DMS53 treated with DMSO at 0.1 percent for 48 hours (cell line): ENCODE data around the gene CALM3.
"Not testable (repeated sequence)": the region's sequence is repeated elsewhere in the genome, so short reads cannot be mapped to it uniquely, and the experiment has no call there.

ENCODE experiments used
- DNase-seq: peaks from one replicate; lab custom pipeline; 2025; ENCODE audit not compliant: unreplicated experiment; lab: John Stamatoyannopoulos, UW

CALM3 gene

DNA sequence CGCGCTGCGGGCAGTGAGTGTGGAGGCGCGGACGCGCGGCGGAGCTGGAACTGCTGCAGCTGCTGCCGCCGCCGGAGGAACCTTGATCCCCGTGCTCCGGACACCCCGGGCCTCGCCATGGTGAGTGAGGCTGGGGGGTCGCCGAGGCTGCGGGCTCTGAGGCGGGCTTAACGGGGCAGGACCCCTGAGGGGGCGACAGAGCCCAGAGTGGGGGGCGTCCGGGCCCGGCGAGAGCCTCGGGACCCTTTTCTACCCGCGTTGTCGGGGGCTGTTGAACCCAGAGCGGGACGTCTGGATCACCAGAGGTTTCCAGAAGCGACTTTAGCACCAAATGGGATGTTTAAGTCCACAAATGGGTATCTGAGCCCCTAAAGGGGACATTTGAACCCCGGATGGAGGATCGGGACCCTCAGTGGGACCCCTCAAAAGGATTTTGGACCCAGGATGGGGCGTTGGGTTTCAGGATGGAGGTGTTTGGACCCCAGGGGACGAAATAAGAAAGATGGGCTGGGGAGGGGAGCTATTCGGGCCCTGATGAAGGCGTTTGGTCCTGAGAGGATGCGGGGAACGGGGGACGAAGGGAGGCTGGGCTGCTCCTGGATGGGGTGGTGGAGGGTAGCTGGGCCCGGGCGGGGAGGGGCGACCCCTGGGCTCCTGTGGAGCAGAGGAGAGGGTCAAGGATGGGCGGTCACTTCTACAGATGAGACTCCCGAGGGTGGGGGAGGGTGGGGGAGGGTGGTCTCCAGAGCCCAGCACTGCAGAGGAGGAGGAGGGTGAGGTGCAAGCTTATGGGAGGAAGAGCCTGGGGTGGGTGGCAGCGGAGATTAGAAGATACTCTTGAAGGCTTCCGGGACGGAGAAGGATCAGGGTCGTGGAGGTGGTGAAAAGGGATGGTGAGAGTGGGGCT lies at the start of gene CALM3:
Gene CALM3, plus strand, starts transcription at position 13 of the 907 bp plus-strand sequence. Its CDS starts 105 bp downstream, at position 118.
- no peak for DNase-seq

DNA sequence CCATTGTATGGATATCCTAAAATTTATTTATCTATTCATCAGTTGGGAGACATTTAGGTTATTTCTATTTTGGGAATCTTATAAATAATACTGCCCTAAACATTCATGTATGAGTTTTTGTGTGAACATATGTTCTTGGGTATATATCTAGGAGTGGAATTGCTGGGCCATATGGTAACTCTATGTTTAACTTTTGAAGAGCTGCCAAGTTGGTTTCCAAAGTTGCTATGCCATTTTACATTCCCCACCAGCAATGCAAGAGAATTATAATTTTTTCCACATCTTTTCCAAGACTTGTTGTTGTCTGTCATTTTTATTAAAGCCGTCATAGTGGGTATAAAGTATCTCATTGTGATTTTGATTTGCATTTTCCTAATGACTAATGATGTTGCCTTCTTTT lies 48.2 kb upstream of the CALM3 start:
- DNase-seq, result no peak

DNA sequence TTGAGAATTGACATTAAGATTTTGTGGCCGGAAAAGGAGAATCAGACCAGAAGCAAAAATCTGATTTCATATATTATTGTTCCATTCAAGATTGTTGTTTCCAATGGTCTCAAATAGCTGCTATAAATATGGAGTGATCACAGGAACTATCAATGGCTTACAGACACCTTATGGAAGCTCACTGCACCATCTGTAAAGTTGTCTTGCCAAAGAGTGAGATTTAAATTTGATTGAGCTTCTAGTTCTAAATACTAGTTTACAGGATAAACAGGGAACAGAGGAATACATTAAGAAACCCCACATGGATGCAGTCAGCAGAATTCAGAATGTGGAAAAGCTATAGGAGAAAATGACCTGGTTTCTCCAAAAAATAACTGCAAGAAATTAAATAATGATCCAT lies 47.0 kb upstream of the CALM3 start:
- DNase-seq, result no peak

DNA sequence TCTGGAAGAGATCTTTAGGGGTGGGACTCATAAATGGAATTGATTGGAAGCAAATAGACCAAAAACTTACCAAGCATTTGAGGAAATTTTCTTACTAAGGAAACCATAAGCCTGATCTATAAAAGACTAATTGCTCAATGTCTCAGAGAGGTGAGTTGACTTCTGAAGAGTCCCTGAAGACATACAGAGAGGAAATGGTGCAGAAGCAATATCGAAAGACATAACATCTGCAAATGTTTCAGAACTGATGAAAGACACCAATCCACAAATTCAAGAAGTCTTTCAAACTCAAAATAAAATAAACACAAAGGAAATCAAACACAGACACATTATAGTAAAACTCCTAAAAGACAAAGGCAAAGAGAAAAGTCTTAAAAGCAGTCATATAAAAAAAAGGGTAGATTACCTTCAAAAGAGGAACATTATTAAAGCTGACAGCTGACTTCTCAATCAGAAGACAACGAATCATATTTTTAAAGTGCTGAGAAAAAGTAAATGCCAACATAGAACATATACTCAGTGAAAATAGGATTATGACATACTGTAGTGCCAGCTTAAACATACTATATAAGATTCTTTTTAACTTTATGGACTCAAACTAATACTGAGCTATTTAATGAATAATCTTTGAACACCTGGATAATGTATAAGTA lies 45.4 kb upstream of the CALM3 start:
- DNase-seq, result no peak

DNA sequence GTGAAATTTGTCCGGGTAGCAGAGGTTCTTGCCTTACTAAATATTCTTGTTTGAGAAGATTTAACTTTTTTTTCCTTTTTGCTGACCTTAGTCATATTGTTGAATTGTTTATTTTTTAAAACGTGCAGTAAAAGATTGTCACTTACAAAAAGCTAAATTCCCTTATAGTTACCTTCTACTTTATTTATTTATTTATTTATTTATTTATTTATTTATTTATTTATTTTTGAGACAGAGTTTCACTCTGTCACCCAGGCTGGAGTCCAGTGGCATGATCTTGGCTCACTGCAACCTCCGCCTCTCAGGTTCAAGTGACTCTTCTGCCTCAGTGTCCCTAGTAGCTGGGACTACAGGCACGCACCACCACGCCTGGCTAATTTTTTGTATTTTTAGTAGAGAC lies 44.7 kb upstream of the CALM3 start:
- not testable (repeated sequence) for DNase-seq

DNA sequence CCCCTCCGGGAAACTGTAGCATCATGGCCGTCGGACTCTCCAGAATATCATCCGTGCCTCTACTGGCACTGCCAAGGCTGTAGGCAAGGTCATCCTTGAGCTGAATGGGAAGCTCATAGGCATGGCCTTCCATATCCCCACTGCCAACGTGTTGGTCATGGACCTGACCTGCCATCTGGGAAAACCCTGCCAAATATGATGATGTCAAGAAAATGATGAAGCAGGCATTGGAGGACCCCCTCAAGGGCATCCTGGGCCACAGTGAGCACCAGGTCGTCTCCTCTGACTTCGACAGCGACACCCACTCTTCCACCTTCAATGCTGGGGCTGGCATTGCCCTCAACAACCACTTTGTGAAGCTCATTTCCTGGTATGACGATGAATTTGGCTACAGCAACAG lies 41.9 kb upstream of the CALM3 start:
- no peak for DNase-seq

DNA sequence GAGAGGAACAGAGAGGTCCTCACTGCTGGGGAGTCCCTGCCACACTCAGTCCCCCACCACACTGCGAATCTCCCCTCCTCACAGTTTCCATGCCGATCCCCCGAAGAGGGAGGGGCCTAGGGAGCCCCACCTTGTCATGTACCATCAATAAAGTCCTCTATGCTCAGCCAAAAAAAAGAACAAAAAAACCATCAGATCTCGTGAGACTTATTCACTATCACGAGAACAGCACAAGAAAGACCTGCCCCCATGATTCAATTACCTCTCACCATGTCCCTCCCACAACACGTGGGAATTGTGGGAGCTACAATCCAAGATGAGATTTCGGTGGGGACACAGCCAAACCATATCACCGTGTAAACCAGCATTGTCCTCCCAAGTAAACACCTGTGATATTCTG lies 41.5 kb upstream of the CALM3 start:
- not testable (repeated sequence) for DNase-seq

DNA sequence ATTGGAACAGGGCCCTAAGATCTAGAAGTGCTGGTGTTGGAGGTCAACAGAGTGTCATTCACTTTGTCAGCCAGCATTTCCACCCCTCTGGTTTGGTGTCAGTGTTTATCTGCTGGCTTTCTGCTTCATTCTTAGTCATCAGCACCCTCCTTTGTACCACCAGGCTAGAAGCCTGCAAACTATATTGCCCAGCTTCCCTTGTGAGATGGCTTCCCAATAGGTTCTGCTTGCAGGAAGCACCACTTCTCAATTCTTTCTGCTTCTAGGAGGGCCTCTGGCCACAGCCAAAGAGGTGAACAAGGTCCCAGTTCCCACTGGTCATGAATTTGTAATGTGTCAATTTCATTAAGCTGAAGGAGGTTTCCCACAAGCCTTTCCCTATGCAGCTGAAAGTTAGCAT lies 36.4 kb upstream of the CALM3 start:
- DNase-seq, result no peak

DNA sequence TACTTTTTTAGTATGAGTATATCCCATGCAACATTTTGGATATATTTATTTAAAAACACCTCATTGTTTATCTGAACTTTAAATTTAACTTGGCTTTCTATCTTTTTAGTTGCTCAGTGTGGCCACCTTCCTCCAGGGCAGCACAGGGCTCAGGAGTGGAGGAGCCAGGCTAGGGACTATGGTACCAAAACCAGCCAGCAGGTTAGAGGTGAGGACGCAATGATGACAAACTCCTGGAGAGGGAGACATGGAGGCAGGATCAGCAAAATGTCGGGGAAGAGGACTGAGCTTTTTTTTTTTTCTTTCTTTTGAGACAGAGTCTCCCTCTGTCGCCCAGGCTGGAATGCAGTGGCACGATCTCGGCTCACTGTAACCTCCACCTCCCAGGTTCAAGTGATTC lies 29.6 kb upstream of the CALM3 start:
- peak; percentile 39 for DNase-seq

DNA sequence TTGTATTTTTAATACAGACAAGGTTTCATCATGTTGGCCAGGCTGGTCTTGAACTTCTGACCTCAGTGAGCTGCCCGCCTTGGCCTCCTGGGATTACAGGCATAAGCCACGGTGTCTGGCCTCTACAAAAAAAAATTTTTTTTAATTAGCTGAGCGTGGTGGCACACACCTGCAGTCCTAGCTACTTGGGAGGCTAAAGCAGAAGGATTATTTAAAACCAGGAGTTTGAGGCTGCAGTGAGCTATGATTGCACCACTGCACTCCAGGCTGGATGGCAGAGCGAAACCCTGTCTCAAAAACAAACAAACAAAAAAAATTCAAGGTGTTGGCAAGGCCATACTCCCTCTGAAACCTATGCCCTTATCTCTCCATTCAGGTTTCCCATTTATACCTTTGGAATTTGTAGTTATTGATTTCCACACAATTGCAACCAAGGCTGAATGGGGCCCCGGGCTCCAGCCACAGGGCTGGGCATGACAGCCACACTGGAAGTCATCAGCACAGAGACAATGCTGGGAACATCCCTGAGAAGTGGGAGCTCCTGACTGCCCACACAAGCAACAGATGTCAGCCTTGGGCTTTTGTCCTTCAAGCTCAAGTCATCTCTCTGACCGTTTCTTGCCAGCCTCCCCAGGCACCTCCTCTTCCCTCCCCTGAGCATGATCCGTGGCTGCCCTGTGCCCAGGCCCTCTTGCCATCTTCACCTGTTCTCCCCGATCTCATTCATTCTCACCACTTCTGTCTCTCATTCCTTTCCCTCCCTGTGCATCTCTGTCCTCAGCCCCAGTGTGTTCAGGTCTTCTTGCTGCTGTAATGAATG lies 27.2 kb upstream of the CALM3 start:
- no peak for DNase-seq

DNA sequence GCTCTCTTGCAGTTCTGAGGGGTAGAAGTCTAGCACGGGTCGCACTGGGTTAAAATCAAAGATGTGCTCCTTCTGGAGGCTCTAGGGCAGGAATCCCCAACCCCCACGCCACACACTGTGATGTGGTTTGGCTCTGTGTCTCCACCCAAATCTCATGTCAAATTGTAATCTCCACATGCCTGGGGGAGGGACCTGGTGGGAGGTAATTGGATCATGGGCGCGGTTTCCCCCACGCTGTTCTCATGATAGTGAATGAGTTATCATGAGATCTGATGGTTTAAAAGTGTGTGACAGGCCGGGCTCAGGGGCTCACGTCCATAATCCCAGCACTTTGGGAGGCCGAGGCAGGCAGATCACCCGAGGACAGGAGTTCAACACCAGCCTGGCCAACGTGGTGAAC lies 26.6 kb upstream of the CALM3 start:
- DNase-seq, result no peak

DNA sequence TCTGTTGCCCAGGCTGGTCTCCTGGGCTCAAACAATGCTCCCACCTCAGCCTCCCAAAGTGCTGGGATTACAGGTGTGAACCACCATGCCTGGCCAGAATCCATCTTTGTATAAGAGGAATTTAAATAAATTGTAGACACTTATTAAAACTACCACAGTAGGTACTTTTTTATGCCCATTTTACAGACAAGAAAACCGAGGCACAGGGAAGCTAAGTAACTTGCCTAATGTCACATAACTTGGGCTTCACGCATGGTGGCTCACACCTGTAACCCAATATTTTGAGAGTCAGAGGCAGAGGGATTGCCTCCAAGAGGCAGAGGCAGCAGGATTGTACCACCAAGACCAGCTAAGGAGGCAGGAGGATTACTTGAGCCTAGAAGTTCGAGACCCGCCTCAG lies 22.7 kb upstream of the CALM3 start:
- DNase-seq, result no peak

DNA sequence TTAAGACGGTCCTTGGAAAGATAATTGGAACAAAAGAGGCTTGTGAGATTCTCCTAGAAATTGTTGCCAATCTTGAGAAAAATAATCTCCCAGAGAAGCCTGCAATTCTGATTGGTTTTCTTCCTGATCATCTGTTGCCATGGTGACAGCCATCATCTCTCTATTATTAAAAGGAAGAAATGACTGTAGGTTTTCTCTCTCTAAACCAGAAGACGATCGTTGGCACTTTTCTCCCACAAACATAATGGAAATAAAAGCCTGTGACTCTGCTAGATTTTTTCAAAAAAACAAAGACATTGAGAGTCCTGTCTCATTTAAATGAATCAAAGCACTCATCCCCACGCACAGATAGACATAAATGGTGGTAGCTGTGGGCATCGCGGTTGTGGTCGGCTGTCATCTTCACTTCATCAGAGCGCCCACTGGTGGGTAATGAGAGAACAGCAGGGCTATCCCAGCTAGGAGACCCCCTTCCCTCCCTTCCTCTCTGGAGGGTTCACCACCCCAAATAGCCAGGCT lies 21.7 kb upstream of the CALM3 start:
- no peak for DNase-seq

DNA sequence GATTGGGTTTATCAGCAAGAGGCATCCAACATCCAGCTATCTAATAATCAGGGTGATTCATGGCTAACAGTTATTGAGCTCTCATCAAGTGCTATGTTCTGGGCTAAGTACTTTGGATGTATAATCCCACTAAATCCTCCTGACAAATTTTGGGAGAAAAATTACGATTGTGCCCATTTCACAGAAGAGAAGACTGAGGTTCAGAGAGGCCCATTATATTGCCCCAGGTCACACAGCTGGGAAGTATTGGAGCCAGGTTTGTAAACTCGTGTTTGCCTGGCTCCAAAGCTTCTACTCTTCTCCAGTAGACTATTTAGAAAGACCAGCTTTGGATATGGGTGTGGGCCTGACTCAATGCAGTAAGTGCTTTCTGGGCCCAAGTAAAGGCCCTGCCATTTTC lies 20.9 kb upstream of the CALM3 start:
- DNase-seq, result no peak

DNA sequence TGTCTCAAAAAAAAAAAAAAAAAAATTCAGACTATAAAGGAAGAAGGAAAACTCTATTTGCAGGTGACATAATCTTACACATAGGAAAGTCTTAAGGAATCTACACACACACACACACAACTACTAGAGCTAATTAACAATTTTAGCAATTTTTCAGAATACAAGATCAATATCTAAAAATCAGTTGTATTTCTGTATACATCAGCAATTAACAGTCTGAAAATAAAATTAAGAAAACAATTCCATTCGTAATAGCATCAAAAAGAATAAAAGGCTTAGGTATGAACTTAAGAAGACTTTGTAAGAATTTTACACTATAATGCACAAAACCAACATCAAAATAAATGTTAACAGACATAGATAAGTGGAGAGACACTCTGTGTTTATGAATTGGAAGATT lies 15.6 kb upstream of the CALM3 start:
- DNase-seq, result no peak

DNA sequence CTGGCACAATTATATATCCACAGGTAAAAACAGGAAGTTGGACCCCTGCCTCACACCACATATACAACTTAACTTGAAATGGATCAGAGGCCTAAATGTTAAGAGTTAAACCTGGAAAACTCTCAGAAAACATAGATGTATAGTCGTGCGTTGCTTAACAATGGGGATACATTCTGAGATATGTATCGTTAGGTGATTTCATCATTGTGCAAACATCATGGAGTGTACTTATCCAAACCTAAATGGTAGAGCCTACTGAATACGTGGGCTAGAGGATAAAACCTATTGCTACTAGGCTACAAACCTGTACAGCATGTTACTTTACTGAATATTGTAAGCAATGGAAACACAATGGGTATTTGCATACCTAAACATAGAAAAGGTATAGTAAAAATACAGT lies 14.8 kb upstream of the CALM3 start:
- peak; percentile 49 for DNase-seq

DNA sequence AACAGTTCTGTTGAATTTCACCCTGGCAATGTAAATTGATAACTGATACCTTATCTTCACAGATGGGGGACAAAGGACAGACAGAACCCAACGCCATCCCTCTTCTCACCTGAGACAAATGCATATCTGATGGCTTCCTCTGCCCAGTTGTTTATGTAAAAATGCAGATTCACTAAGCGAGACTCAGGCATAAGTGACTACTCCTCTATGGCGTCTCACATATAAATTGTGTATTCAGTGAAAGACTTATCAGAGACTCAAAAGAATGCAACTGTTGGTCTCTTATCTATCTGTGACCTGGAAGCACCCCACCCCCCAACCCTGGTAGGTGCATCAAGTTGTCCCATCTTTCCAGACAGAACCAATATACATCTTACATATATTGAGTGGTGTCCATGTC lies 13.3 kb upstream of the CALM3 start:
- DNase-seq, result no peak

DNA sequence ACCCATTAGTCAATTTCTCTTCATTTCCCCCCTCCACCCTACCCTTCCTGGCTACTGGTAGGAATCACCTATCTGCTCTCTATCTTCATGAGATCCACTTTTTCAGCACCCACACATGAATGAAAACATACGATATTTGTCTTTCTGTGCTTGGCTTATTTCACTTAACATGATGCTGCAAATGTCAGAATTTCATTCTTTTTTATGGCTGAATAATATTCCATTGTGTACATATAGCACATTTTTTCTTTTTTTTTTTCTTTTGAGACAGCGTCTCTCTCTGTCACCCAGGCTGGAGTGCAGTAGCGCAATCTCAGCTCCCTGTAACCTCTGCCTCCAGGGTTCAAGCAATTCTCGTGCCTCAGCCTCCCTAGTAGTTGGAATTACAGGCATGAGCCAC lies 9.9 kb upstream of the CALM3 start:
- DNase-seq, result no peak

DNA sequence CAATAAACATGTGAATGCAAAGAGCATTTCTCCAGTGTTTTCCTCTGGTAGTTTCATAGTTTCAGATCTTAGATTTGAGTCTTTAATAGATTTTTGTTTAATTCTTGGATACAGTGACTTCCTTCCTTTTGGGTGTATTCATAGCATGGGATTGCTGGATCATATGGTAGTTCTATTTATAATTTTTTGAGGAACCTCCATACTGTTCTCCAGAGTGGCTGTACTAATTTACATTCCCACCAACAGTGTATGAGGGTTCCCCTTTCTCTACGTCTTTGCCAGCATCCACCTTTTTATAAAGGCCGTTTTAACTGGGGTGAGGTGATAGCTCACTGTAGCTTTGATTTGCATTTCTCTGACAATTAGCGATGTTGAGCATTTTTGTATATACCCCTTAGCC lies 9.3 kb upstream of the CALM3 start:
- DNase-seq, result no peak

DNA sequence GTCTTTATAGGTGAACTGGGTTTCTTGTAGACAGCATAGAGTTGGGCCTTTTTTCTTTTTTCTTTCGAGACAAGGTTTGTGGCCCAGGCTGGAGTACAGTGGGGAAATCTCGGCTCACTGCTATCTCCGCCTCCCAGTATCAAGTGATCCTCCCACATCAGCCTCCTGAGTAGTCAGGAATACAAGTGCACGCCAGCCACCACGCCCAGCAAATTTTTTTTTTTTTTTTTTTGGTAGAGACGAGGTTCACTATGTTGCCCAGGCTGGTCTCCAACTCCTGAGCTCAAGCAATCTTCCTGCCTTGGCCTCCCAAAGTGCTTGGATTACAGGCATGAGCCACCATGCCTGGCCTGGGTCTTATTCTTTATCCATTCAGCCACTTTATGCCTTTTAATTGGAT lies 5.1 kb upstream of the CALM3 start:
- DNase-seq, result no peak

DNA sequence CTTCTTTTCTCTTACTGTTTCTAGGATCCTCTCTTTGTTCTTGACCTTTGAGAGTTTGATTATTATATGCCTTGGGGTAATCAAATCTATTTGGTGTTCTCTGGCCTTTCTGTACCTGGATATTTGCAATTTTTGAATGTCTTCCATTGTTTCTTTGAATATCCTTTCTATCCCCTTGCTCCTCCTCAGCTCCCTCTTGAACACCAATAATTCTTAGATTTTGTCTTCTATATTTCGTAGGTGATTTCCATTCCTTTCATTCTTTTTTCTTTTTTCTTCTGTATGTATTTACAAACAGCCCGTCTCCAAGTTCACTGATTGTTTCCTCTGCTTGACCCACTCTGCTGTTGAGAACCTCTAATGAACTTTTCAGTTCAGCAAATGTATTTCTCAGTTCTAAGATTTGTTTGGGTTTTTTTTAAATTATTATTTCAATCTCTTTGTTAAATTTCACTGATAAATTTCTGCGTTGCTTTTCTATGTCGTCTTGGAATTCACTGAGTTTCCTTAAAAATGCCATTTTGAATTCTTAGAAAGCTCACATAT lies 2.7 kb upstream of the CALM3 start:
- DNase-seq, result no peak
